GM11168 (cell line): ENCODE results near the gene ABLIM3.

ENCODE experiments used
- in situ Hi-C: fragments of 300-500 bp; cut with MboI; formaldehyde crosslinking; loops from one replicate; pipeline ENCODE4 v1.12.0; 2022; ENCODE audit warnings: low sequenced_read_pairs; ENCODE audit not compliant: unreplicated experiment

ABLIM3 gene

GRCh38 chr5:149154650-149155049 is 13.4 kb downstream of the ABLIM3 start:
- in situ Hi-C loops: no loop called here

- in situ Hi-C loops: no loop called here
Observed at GRCh38 chr5:149156435-149157083, 15.3 kb downstream of the ABLIM3 start.

GRCh38 chr5:149157330-149157729 is 16.0 kb downstream of the ABLIM3 start:
- in situ Hi-C loops: no loop called here

GRCh38 chr5:149160291-149160787 is 19.0 kb downstream of the ABLIM3 start:
- in situ Hi-C loops: no loop called here

- in situ Hi-C loops: no loop called here
Observed at GRCh38 chr5:149161026-149161687, 19.9 kb downstream of the ABLIM3 start.

GRCh38 chr5:149161850-149162249 is 20.6 kb downstream of the ABLIM3 start:
- in situ Hi-C loops: no loop called here

- in situ Hi-C loops: no loop called here
Observed at GRCh38 chr5:149162401-149163084, 21.2 kb downstream of the ABLIM3 start.

GRCh38 chr5:149164731-149165130 is 23.4 kb downstream of the ABLIM3 start:
- in situ Hi-C loops: no loop called here

GRCh38 chr5:149166128-149166527 is 24.8 kb downstream of the ABLIM3 start:
- in situ Hi-C loops: no loop called here

GRCh38 chr5:149166591-149167100 is 25.4 kb downstream of the ABLIM3 start:
- in situ Hi-C loops: no loop called here

- in situ Hi-C loops: no loop called here
Observed at GRCh38 chr5:149168276-149168906, 27.1 kb downstream of the ABLIM3 start.

- in situ Hi-C loops: no loop called here
Observed at GRCh38 chr5:149170299-149170698, 29.0 kb downstream of the ABLIM3 start.

- in situ Hi-C loops: no loop called here
Observed at GRCh38 chr5:149172261-149172660, 31.0 kb downstream of the ABLIM3 start.

GRCh38 chr5:149172709-149173505 is 31.6 kb downstream of the ABLIM3 start:
- in situ Hi-C loops: no loop called here

GRCh38 chr5:149174847-149175234 is 33.5 kb downstream of the ABLIM3 start:
- in situ Hi-C loops: no loop called here

GRCh38 chr5:149175346-149176105 is 34.2 kb downstream of the ABLIM3 start:
- in situ Hi-C loops: no loop called here

- in situ Hi-C loops: no loop called here
Observed at GRCh38 chr5:149177339-149177843, 36.1 kb downstream of the ABLIM3 start.

GRCh38 chr5:149177911-149178565 is 36.7 kb downstream of the ABLIM3 start:
- in situ Hi-C loops: no loop called here
